Measurements from ENCODE around the gene USP13.
A peak's percentile ranks its signal among the peaks of the same experiment; 100 is the strongest.

The USP13 gene

DNA sequence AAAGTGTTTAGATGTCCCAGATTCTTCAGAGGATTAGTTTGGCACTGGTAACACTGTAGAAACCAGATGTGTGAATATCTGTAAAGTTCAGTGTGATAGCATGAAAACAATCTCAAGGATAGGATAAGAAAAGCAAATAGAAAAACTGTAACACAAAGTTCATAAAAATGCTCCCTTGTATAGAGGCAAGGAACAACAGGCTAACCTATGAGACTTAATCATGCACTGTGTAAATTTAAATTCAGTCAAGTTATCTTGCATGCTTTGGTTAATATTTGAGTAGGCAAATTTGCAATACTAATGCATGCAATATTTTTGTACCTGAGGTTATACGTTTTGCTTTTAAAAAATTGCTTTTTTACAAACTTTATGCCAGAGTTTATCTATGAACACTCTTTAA, 144.4 kb downstream of the USP13 start:
- Histone ChIP-seq H3K36me3 (ENCODE audit: insufficient read depth, insufficient read length, low read length) (no peaks in the 10 kb centered on the region), H3K9ac (ENCODE audit: insufficient read length, low read depth) (no peak overlapping the region), H3K4me1 (ENCODE audit: insufficient read depth, insufficient read length) (no peaks in the 10 kb centered on the region), H3K27me3 (ENCODE audit: insufficient read depth, insufficient read length) (no peaks in the 10 kb centered on the region), H3K9me3 (ENCODE audit: insufficient read depth, low read length) (no peaks in the 10 kb centered on the region), H3K4me3 (ENCODE audit: insufficient read length, low read depth) (no peak overlapping the region)
- no peak for DNase-seq (ENCODE audit: low read depth, low spot score)
- no peak for TF ChIP-seq YY1 (IDR thresholded peaks at IDR 0.05; ENCODE audit: insufficient read depth, insufficient read length)
- no peak for TF ChIP-seq ZNF274 (IDR thresholded peaks at IDR 0.05; ENCODE audit: low read depth, low read length)
- TF ChIP-seq SUZ12 (IDR thresholded peaks at IDR 0.05; ENCODE audit: extremely low read depth, insufficient read depth, insufficient read length), result no peak

GRCh38 chr3:179801263-179801662, 148.4 kb downstream of the USP13 start:
- H3K4me3 ChIP-seq (ENCODE audit: insufficient read length, low read depth), result no peak overlapping the region
- H3K27me3 ChIP-seq (ENCODE audit: insufficient read depth, insufficient read length), result no peaks in the 10 kb centered on the region
- DNase-seq (ENCODE audit: low read depth, low spot score), result no peak
- no peak overlapping the region for H3K9ac ChIP-seq (ENCODE audit: insufficient read length, low read depth)
- H3K36me3 ChIP-seq (ENCODE audit: insufficient read depth, insufficient read length, low read length), result no peaks in the 10 kb centered on the region
- no peak for TF ChIP-seq YY1 (IDR thresholded peaks at IDR 0.05; ENCODE audit: insufficient read depth, insufficient read length)
- no peak for TF ChIP-seq SUZ12 (IDR thresholded peaks at IDR 0.05; ENCODE audit: extremely low read depth, insufficient read depth, insufficient read length)
- H3K9me3 ChIP-seq (ENCODE audit: insufficient read depth, low read length), result no peaks in the 10 kb centered on the region
- no peaks in the 10 kb centered on the region for H3K4me1 ChIP-seq (ENCODE audit: insufficient read depth, insufficient read length)

- no peak for DNase-seq (ENCODE audit: low read depth, low spot score)
- no peaks in the 10 kb centered on the region for H3K27me3 ChIP-seq (ENCODE audit: insufficient read depth, insufficient read length)
- TF ChIP-seq YY1 (IDR thresholded peaks at IDR 0.05; ENCODE audit: insufficient read depth, insufficient read length) (no peak), SUZ12 (IDR thresholded peaks at IDR 0.05; ENCODE audit: extremely low read depth, insufficient read depth, insufficient read length) (no peak), ZNF274 (IDR thresholded peaks at IDR 0.05; ENCODE audit: low read depth, low read length) (no peak)
- H3K9ac ChIP-seq (ENCODE audit: insufficient read length, low read depth), result no peak overlapping the region
- no peaks in the 10 kb centered on the region for H3K4me1 ChIP-seq (ENCODE audit: insufficient read depth, insufficient read length)
- H3K4me3 ChIP-seq (ENCODE audit: insufficient read length, low read depth), result no peak overlapping the region
- H3K36me3 ChIP-seq (ENCODE audit: insufficient read depth, insufficient read length, low read length), result no peaks in the 10 kb centered on the region
- no peaks in the 10 kb centered on the region for H3K9me3 ChIP-seq (ENCODE audit: insufficient read depth, low read length)
Observed at GRCh38 chr3:179801856-179802255, 149.0 kb downstream of the USP13 start.

DNA sequence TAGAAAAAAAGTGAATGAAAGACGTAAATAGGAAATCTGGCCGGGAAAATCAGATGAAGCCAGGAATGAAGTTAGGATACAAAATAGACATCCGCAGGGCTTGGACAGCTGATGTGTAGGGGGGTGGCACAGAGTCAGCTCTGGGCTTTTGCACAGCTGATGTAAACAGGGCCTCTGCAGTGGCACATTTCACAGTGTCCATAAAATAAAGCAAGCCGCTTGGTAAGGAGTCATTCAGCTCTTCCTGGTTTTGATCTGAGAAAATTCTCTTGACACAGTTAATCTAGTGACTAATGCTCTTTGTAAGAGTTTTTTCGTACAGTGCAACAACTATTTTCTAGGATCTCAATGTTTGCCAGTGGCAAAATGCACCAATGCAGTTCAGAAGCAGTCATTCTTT, 153.3 kb downstream of the USP13 start:
- no peak overlapping the region for H3K9ac ChIP-seq (ENCODE audit: insufficient read length, low read depth)
- no peak for DNase-seq (ENCODE audit: low read depth, low spot score)
- no peaks in the 10 kb centered on the region for H3K4me1 ChIP-seq (ENCODE audit: insufficient read depth, insufficient read length)
- no peak overlapping the region for H3K4me3 ChIP-seq (ENCODE audit: insufficient read length, low read depth)
- no peaks in the 10 kb centered on the region for H3K27me3 ChIP-seq (ENCODE audit: insufficient read depth, insufficient read length)
- TF ChIP-seq YY1 (IDR thresholded peaks at IDR 0.05; ENCODE audit: insufficient read depth, insufficient read length) (no peak), ZNF274 (IDR thresholded peaks at IDR 0.05; ENCODE audit: low read depth, low read length) (no peak), SUZ12 (IDR thresholded peaks at IDR 0.05; ENCODE audit: extremely low read depth, insufficient read depth, insufficient read length) (no peak)
- H3K36me3 ChIP-seq (ENCODE audit: insufficient read depth, insufficient read length, low read length), result no peaks in the 10 kb centered on the region
- no peaks in the 10 kb centered on the region; the same call in 1 of the 2 replicates for H3K9me3 ChIP-seq (ENCODE audit: insufficient read depth, low read length)

- Histone ChIP-seq H3K4me3 (ENCODE audit: insufficient read length, low read depth) (no peak overlapping the region), H3K9me3 (ENCODE audit: insufficient read depth, low read length) (no peaks in the 10 kb centered on the region; the same call in 1 of the 2 replicates), H3K36me3 (ENCODE audit: insufficient read depth, insufficient read length, low read length) (no peaks in the 10 kb centered on the region), H3K4me1 (ENCODE audit: insufficient read depth, insufficient read length) (no peaks in the 10 kb centered on the region), H3K27me3 (ENCODE audit: insufficient read depth, insufficient read length) (no peaks in the 10 kb centered on the region), H3K9ac (ENCODE audit: insufficient read length, low read depth) (no peak overlapping the region)
- TF ChIP-seq YY1 (IDR thresholded peaks at IDR 0.05; ENCODE audit: insufficient read depth, insufficient read length) (no peak), ZNF274 (IDR thresholded peaks at IDR 0.05; ENCODE audit: low read depth, low read length) (no peak), SUZ12 (IDR thresholded peaks at IDR 0.05; ENCODE audit: extremely low read depth, insufficient read depth, insufficient read length) (no peak)
- no peak for DNase-seq (ENCODE audit: low read depth, low spot score)
Observed at GRCh38 chr3:179807588-179807987, 154.7 kb downstream of the USP13 start.

DNA sequence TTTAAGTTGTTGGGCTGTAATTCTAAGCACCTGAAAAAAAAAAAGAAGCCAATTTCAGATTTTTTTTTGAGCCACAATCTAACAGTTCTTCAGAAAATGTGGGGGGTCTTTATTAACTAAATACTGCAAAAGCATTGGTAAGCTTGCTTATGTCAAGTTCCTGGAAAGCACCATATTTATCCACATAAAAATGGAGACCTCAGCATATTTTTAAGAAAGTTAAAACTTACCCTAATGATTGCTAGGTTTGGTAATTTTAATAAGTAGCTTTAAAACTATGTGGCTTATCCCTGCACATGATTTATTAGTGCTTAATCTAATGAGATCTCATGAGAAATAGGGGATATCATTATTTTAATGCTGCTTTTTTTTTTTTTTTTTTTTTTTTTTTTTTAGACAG, 156.8 kb downstream of the USP13 start:
- Histone ChIP-seq H3K27me3 (ENCODE audit: insufficient read depth, insufficient read length) (no peaks in the 10 kb centered on the region), H3K4me1 (ENCODE audit: insufficient read depth, insufficient read length) (no peaks in the 10 kb centered on the region), H3K36me3 (ENCODE audit: insufficient read depth, insufficient read length, low read length) (no peaks in the 10 kb centered on the region), H3K4me3 (ENCODE audit: insufficient read length, low read depth) (no peak overlapping the region), H3K9ac (ENCODE audit: insufficient read length, low read depth) (no peak overlapping the region), H3K9me3 (ENCODE audit: insufficient read depth, low read length) (no peaks in the 10 kb centered on the region; the same call in 1 of the 2 replicates)
- no peak for DNase-seq (ENCODE audit: low read depth, low spot score)
- no peak for TF ChIP-seq SUZ12 (IDR thresholded peaks at IDR 0.05; ENCODE audit: extremely low read depth, insufficient read depth, insufficient read length)
- TF ChIP-seq YY1 (IDR thresholded peaks at IDR 0.05; ENCODE audit: insufficient read depth, insufficient read length), result no peak
- TF ChIP-seq ZNF274 (IDR thresholded peaks at IDR 0.05; ENCODE audit: low read depth, low read length), result no peak

- H3K36me3 ChIP-seq (ENCODE audit: insufficient read depth, insufficient read length, low read length), result no peaks in the 10 kb centered on the region
- H3K4me3 ChIP-seq (ENCODE audit: insufficient read length, low read depth), result no peak overlapping the region
- no peak overlapping the region for H3K9ac ChIP-seq (ENCODE audit: insufficient read length, low read depth)
- no peaks in the 10 kb centered on the region; the same call in 1 of the 2 replicates for H3K9me3 ChIP-seq (ENCODE audit: insufficient read depth, low read length)
- TF ChIP-seq SUZ12 (IDR thresholded peaks at IDR 0.05; ENCODE audit: extremely low read depth, insufficient read depth, insufficient read length) (no peak), YY1 (IDR thresholded peaks at IDR 0.05; ENCODE audit: insufficient read depth, insufficient read length) (no peak)
- no peaks in the 10 kb centered on the region for H3K27me3 ChIP-seq (ENCODE audit: insufficient read depth, insufficient read length)
- no peaks in the 10 kb centered on the region for H3K4me1 ChIP-seq (ENCODE audit: insufficient read depth, insufficient read length)
- DNase-seq (ENCODE audit: low read depth, low spot score), result peak; percentile 44
Observed at GRCh38 chr3:179811321-179812095, 158.7 kb downstream of the USP13 start.
